Measurements from ENCODE around the gene ARHGEF25. TPM values are rescaled to one million over a fixed set of nuclear protein-coding genes. Genes with fewer than 3 reads are reported as not detected.

Gene ARHGEF25
- total RNA-seq, 1 donor from 2014 or later, result 2.3 TPM

DNA sequence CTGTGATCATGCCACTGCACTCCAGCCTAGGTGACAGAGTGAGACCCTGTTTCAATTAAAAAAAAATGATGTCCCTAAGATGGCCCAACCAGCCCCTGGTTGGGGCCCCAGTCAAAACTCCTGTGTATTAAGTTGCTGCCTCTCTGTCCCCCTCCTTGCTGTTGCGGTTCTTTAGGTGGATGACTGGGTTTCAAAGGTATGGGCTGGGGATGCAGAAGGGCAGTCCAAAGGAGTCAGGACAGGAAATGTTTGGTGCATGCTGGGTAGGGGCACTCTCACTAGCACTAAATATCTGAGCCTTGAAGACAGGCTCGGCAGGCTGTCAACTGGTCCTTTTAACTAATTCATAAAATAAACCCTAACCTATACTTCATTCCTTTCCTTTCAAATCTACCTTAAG, 32.2 kb upstream of the ARHGEF25 start:
- Histone ChIP-seq H3K4me3 (ENCODE audit: low read depth, low read length) (no peak overlapping the region), H3K27me3 (ENCODE audit: control insufficient read depth, insufficient read depth, low read length) (no peaks in the 10 kb centered on the region), H3K36me3 (ENCODE audit: control insufficient read depth, insufficient read depth, low read length) (no peaks in the 10 kb centered on the region)
- DNase-seq (ENCODE audit: low read depth), result no peak
- TF ChIP-seq CTCF (IDR thresholded peaks at IDR 0.05; ENCODE audit: insufficient read depth, low read length, poor library complexity, severe bottlenecking), result no peak

DNA sequence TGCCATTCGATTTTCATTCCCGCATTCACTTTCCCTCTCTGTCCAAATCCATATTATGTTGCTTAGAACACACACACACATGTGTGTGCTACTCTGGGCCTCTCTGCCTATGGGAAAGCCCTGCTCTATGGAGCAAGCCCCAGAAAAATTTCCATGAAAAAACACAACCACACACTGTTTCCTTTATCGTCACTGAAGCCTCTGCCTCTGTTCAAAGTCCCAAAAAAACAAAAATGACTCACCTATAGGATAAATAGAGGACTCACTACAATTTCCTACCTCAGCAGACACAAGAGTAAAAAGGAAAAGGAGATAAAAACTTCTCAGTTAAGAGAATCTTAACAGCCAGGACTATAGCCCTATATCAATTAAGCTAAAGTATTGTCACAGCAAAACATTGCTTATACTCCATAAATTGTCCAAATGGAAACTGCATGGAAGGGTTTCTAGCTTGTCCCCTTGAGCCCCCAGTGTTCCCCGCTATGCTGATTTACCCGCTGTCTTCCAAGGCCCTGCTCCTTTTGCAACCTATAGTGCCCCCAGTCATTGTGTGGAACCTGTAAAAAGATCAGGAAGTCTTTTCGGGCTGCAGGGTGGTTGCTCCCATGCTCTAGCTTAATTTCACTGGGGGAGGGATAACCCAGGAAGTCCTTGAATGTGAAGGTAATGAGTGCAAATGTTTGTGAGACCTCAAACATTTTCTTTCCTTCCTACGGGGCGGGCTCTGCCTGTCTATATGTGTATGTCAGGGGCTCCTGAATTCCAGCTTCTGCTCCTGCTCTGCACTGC, 31.4 kb upstream of the ARHGEF25 start:
- Histone ChIP-seq H3K36me3 (ENCODE audit: control insufficient read depth, insufficient read depth, low read length) (no peaks in the 10 kb centered on the region), H3K4me3 (ENCODE audit: low read depth, low read length) (no peak overlapping the region), H3K27me3 (ENCODE audit: control insufficient read depth, insufficient read depth, low read length) (no peaks in the 10 kb centered on the region)
- no peak for DNase-seq (ENCODE audit: low read depth)
- no peak for TF ChIP-seq CTCF (IDR thresholded peaks at IDR 0.05; ENCODE audit: insufficient read depth, low read length, poor library complexity, severe bottlenecking)

GRCh38 chr12:57580466-57580795, 30.8 kb upstream of the ARHGEF25 start:
- no peak for DNase-seq (ENCODE audit: low read depth)
- Histone ChIP-seq H3K4me3 (ENCODE audit: low read depth, low read length) (no peak overlapping the region), H3K36me3 (ENCODE audit: control insufficient read depth, insufficient read depth, low read length) (peaks cover 2% of the 10 kb centered on the region), H3K27me3 (ENCODE audit: control insufficient read depth, insufficient read depth, low read length) (no peaks in the 10 kb centered on the region)
- TF ChIP-seq CTCF (IDR thresholded peaks at IDR 0.05; ENCODE audit: insufficient read depth, low read length, poor library complexity, severe bottlenecking), result no peak

GRCh38 chr12:57581802-57582201, 29.4 kb upstream of the ARHGEF25 start:
- no peak overlapping the region for H3K4me3 ChIP-seq (ENCODE audit: low read depth, low read length)
- DNase-seq (ENCODE audit: low read depth), result no peak
- H3K27me3 ChIP-seq (ENCODE audit: control insufficient read depth, insufficient read depth, low read length), result no peaks in the 10 kb centered on the region
- peaks cover 3% of the 10 kb centered on the region for H3K36me3 ChIP-seq (ENCODE audit: control insufficient read depth, insufficient read depth, low read length)
- TF ChIP-seq CTCF (IDR thresholded peaks at IDR 0.05; ENCODE audit: insufficient read depth, low read length, poor library complexity, severe bottlenecking), result no peak

DNA sequence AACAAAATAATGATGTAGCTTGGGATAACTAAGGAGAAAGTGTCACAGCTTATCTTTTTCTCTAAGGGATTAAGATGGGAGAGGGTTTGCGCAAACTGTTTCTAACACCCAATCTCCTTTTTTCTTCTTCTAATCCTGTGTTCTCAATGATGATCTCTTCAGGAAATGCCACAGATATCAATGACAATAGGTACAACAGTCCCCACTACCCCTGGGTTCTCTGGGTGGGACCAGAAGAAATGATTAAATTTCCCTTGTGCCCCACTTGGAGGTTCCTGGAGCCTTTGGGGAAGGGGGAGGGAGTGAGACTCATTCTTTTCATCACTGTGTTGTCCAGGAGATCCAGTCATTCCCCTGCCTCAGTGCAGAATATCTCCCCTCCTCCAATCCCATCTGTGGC, 28.8 kb upstream of the ARHGEF25 start:
- DNase-seq (ENCODE audit: low read depth), result no peak
- Histone ChIP-seq H3K27me3 (ENCODE audit: control insufficient read depth, insufficient read depth, low read length) (no peaks in the 10 kb centered on the region), H3K4me3 (ENCODE audit: low read depth, low read length) (no peak overlapping the region), H3K36me3 (ENCODE audit: control insufficient read depth, insufficient read depth, low read length) (peaks cover 3% of the 10 kb centered on the region)
- no peak for TF ChIP-seq CTCF (IDR thresholded peaks at IDR 0.05; ENCODE audit: insufficient read depth, low read length, poor library complexity, severe bottlenecking)
